Measurements from ENCODE around the gene RBM10. TPM values are rescaled to one million over a fixed set of nuclear protein-coding genes. Genes with fewer than 3 reads are reported as not detected.

The RBM10 gene
- total and polyA plus RNA-seq, 9 of the 15 experiments (the other 6 are each of a cell fraction or from before 2014, with no cell fraction given), result 1.1 to 61.7 (median 31.5) TPM

DNA sequence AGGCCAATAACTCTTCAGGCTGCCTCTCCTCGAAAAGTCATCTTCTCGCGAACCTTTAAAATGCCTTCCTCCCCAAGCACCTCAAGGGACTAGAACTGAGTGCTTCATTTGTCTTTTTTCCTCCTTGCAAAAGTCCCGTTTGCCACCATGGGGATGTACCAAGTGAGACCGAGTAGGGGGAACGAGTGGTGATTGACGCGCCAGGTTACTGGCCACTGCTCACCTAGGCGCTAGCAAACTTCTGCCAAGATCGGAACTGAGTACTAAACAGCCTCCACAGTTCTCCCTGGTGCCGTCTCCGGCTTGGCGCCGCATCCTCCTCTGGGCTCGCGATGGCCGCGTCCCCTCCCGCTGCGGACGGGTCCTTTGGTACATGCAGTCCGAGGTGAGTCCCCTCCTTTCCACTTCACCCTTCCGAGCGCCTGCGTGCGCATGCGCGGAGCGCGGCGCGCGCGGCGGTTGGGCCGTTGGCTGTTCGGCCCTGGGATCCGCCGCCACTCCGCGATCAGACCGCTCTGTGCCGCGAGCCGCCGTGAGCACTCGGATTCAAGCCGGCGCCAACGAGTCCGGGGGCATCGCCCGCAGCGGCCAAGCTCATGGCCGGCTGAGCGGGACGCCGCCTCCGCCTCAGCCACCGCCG, 73.4 kb downstream of the RBM10 start, which contains the start of gene CDK16 (continued):
- TF ChIP-seq ZBTB2 (IDR thresholded peaks at IDR 0.05) (peak; percentile 90), TAF9B (IDR thresholded peaks at IDR 0.05; ENCODE audit: partially characterized antibody) (peak; percentile 60), ATF4 (CRISPR knock-in tag; IDR thresholded peaks at IDR 0.05) (no peak), XRCC5 (IDR thresholded peaks at IDR 0.05; ENCODE audit: low read depth, low read length) (no peak), RBM14 (IDR thresholded peaks at IDR 0.05; ENCODE audit: borderline replicate concordance, insufficient read depth, low read depth, low read length) (no peak), POLR3A (IDR thresholded peaks at IDR 0.05; ENCODE audit: borderline replicate concordance, extremely low read depth, insufficient read depth, insufficient read length) (no peak), CBX1 (IDR thresholded peaks at IDR 0.05; ENCODE audit: low read depth) (peak; percentile 51; the same call in 1 of the 2 replicates), KLF1 (tag; IDR thresholded peaks at IDR 0.05) (no peak), E2F8 (IDR thresholded peaks at IDR 0.05; ENCODE audit: low read depth, partially characterized antibody) (peak; percentile 29), CBFA2T3 (IDR thresholded peaks at IDR 0.05) (0 out of 2 replicates have a peak, but pooled peaks have one; percentile 14), SNRNP70 (optimal IDR thresholded peaks at IDR 0.05; ENCODE audit: low read depth, low read length) (no peak), TBP (optimal IDR thresholded peaks at IDR 0.05; ENCODE audit: low read depth, low read length) (peak; percentile 62)
- TF ChIP-seq, protein P1, sequence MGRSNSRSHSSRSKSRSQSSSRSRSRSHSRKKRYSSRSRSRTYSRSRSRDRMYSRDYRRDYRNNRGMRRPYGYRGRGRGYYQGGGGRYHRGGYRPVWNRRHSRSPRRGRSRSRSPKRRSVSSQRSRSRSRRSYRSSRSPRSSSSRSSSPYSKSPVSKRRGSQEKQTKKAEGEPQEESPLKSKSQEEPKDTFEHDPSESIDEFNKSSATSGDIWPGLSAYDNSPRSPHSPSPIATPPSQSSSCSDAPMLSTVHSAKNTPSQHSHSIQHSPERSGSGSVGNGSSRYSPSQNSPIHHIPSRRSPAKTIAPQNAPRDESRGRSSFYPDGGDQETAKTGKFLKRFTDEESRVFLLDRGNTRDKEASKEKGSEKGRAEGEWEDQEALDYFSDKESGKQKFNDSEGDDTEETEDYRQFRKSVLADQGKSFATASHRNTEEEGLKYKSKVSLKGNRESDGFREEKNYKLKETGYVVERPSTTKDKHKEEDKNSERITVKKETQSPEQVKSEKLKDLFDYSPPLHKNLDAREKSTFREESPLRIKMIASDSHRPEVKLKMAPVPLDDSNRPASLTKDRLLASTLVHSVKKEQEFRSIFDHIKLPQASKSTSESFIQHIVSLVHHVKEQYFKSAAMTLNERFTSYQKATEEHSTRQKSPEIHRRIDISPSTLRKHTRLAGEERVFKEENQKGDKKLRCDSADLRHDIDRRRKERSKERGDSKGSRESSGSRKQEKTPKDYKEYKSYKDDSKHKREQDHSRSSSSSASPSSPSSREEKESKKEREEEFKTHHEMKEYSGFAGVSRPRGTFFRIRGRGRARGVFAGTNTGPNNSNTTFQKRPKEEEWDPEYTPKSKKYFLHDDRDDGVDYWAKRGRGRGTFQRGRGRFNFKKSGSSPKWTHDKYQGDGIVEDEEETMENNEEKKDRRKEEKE (IDR thresholded peaks at IDR 0.05; ENCODE audit: borderline replicate concordance in 1 of 2, control insufficient read depth in 1 of 2, low read depth in 2 of 2, low read length in 1 of 2), result peak in 1 of 2 experiments; percentile 97; a peak in 2 of 4 replicates
- TF ChIP-seq, protein P2, sequence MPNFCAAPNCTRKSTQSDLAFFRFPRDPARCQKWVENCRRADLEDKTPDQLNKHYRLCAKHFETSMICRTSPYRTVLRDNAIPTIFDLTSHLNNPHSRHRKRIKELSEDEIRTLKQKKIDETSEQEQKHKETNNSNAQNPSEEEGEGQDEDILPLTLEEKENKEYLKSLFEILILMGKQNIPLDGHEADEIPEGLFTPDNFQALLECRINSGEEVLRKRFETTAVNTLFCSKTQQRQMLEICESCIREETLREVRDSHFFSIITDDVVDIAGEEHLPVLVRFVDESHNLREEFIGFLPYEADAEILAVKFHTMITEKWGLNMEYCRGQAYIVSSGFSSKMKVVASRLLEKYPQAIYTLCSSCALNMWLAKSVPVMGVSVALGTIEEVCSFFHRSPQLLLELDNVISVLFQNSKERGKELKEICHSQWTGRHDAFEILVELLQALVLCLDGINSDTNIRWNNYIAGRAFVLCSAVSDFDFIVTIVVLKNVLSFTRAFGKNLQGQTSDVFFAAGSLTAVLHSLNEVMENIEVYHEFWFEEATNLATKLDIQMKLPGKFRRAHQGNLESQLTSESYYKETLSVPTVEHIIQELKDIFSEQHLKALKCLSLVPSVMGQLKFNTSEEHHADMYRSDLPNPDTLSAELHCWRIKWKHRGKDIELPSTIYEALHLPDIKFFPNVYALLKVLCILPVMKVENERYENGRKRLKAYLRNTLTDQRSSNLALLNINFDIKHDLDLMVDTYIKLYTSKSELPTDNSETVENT (CRISPR knock-in tag; IDR thresholded peaks at IDR 0.05), result no peak
